GM19438 (cell line): ENCODE results near the gene DSCAM.
"Not testable (repeated sequence)": the region's sequence is repeated elsewhere in the genome, so short reads cannot be mapped to it uniquely, and the experiment has no call there.

ENCODE experiments used
- ATAC-seq: cut with Tn5 transposase; IDR thresholded peaks from one replicate; pipeline ENCODE4 v1.9.1; 2021; ENCODE audit warnings: low read depth; ENCODE audit not compliant: unreplicated experiment

DSCAM gene

GRCh38 chr21:40033156-40033782 lies 813.7 kb downstream of the DSCAM start:
- ATAC-seq = not testable (repeated sequence)

- ATAC-seq = no peak
These were observed 817.1 kb downstream of the DSCAM start for GRCh38 chr21:40029888-40030287.

GRCh38 chr21:40028393-40028792 lies 818.6 kb downstream of the DSCAM start:
- not testable (repeated sequence) for ATAC-seq

- ATAC-seq = no peak
These were observed 825.2 kb downstream of the DSCAM start for GRCh38 chr21:40021558-40022351.

- ATAC-seq = no peak
These were observed 826.3 kb downstream of the DSCAM start for GRCh38 chr21:40020651-40021050.

GRCh38 chr21:40018871-40019475 lies 828.0 kb downstream of the DSCAM start:
- ATAC-seq = no peak

- ATAC-seq = no peak
These were observed 830.3 kb downstream of the DSCAM start for GRCh38 chr21:40016667-40017066.

GRCh38 chr21:40016234-40016633 lies 830.7 kb downstream of the DSCAM start:
- no peak for ATAC-seq

- ATAC-seq = no peak
These were observed 831.1 kb downstream of the DSCAM start for GRCh38 chr21:40015818-40016217.

- no peak for ATAC-seq
These were observed 832.6 kb downstream of the DSCAM start for GRCh38 chr21:40014394-40014793.

GRCh38 chr21:40013001-40013735 lies 833.8 kb downstream of the DSCAM start:
- no peak for ATAC-seq

GRCh38 chr21:40011371-40011770 lies 835.6 kb downstream of the DSCAM start:
- no peak for ATAC-seq

GRCh38 chr21:40002978-40003377 lies 844.0 kb downstream of the DSCAM start:
- no peak for ATAC-seq

- ATAC-seq = no peak
These were observed 862.5 kb downstream of the DSCAM start for GRCh38 chr21:39984286-39984991.

- ATAC-seq = no peak
These were observed 866.6 kb downstream of the DSCAM start for GRCh38 chr21:39980241-39980820.

GRCh38 chr21:39979321-39979720 lies 867.6 kb downstream of the DSCAM start:
- ATAC-seq = no peak

- no peak for ATAC-seq
These were observed 870.2 kb downstream of the DSCAM start for GRCh38 chr21:39976800-39977199.

GRCh38 chr21:39972976-39973770 lies 873.8 kb downstream of the DSCAM start:
- no peak for ATAC-seq

- no peak for ATAC-seq
These were observed 874.5 kb downstream of the DSCAM start for GRCh38 chr21:39972471-39972870.
